Hematopoietic multipotent progenitor cell treated with erythropoietin and hydrocortisone succinate and interleukin-3 and kit ligand, for 17 days (in vitro differentiated cells): ENCODE results near the gene NUDT14.
A peak's percentile ranks its signal among the peaks of the same experiment; 100 is the strongest.

Experiments used
- DNase-seq: peaks from one replicate; pipeline ENCODE4 v3.0.0-alpha.2; 2015; ENCODE audit warnings: low spot score

The NUDT14 gene

GRCh38 chr14:105173901-105174894 is 6.9 kb downstream of the NUDT14 start:
- no peak for DNase-seq

DNA sequence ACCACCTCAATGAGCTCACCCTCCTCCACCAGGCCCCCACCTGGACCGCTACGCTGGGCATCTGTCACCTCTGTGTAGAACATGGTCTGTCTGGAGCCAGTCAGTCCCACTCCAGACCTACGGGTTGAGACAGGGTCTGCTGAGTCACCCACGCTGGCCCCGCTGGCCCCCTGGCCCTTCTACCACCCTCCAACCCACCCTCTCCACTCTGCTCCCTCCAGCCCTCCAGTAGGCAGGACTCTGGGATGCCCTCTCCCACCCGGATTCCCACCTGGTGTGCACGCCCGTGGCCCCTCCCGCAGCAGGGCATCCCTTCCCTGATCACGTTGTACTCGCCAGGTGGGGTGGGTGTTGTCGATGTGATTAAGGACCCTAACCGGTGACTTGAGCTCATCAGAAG is 8.0 kb downstream of the NUDT14 start:
- no peak for DNase-seq

- no peak for DNase-seq
Observed at GRCh38 chr14:105172476-105172875, 8.6 kb downstream of the NUDT14 start.

- no peak for DNase-seq
Observed at GRCh38 chr14:105171004-105171673, 10.0 kb downstream of the NUDT14 start.

DNA sequence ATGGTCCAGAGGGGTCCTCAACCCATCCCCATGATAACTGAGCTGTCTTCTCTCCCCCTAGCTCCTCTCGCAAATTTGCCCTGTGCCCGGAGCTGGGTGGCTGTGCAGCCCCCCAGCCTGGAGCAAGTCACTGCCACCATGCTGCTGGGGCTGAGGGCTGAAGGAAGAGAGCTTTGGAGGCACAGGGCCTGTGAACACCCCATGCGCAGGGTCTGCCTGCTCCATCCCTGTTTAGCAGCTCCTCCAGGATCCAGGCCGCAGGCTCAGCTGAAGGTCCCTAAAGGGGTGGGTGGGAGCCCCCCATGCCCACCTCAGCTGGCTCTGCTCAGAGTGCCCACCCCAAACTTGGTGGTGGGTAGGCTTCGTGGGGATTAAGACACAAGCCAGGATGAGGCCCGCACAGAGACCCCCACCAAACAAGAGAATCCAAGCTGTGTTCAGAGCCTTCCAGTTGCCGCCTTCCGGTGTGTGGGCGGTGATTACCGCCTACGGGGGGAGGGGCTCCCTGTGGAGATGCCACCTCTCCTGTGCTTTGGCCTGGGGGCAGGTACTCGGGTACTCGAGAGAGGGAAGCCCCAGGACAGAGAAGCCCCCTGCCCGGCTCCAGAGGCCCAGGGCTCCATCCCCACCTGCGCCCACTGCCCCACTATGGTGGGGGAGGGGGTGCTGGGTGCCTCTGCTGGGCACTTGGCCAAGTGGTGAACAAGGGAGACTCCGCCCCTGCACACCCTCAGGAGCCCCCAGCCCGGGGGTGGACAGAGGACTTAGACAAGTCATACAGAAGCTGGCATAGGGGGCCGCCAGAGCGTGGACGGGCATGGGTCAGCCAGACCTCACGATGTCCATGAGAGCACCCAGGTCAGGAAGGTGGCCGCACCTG is 11.1 kb downstream of the NUDT14 start:
- no peak for DNase-seq

GRCh38 chr14:105168979-105169507 is 12.1 kb downstream of the NUDT14 start:
- DNase-seq, result no peak

GRCh38 chr14:105168496-105168978 is 12.6 kb downstream of the NUDT14 start, which contains the start of gene JAG2:
TSS of gene JAG2 (minus strand) at chr14:105168776. CDS start at chr14:105168420, 356 bp downstream.
- no peak for DNase-seq

DNA sequence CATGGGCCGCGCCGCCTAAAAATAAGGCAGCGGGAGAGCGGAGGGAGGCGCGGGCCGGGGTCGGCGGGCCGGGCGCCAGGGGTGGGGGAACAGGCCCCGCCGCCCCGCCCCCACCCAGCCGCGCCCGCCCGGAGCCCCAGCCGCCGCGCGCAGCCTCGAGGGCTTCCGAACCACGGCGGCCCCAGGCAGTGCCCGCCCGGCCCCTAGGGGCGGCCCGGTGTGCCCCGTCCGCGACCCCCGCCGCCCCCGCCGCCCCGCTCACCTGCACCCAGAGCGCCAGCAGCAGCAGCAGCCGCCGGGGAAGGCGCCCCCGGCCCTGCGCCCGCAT is 13.1 kb downstream of the NUDT14 start:
- DNase-seq, result no peak

GRCh38 chr14:105167303-105168092 is 13.6 kb downstream of the NUDT14 start:
- no peak for DNase-seq

- no peak for DNase-seq
Observed at GRCh38 chr14:105166571-105167302, 14.4 kb downstream of the NUDT14 start.

GRCh38 chr14:105165761-105166485 is 15.2 kb downstream of the NUDT14 start:
- DNase-seq, result no peak

DNA sequence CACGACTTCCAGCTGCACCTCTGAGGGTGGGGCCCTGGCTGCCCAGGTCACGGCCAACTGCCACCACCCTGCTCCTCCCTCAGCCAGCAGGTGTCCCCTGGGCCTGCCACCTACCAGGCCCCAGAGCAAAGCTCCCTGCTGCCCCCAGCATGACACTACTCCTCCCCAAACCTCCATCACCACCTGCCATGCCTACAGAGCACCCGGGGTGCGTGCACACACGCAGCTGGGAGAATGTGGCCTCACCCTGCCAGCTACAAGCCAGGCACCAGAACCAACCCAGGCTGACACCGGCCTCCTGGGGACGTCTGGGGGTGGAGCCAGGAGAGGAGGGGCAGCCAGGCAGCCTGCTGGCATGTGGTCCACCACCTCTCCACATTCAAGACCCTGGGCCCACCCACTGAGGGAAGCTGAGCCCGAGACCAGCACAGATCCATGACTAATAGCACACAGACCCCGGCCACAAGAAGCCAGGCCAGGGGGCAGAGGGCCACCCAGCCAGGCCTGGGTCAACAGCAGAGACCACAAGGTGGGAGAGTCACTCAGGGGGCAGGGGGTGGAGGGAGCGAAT is 15.9 kb downstream of the NUDT14 start:
- DNase-seq, result no peak

DNA sequence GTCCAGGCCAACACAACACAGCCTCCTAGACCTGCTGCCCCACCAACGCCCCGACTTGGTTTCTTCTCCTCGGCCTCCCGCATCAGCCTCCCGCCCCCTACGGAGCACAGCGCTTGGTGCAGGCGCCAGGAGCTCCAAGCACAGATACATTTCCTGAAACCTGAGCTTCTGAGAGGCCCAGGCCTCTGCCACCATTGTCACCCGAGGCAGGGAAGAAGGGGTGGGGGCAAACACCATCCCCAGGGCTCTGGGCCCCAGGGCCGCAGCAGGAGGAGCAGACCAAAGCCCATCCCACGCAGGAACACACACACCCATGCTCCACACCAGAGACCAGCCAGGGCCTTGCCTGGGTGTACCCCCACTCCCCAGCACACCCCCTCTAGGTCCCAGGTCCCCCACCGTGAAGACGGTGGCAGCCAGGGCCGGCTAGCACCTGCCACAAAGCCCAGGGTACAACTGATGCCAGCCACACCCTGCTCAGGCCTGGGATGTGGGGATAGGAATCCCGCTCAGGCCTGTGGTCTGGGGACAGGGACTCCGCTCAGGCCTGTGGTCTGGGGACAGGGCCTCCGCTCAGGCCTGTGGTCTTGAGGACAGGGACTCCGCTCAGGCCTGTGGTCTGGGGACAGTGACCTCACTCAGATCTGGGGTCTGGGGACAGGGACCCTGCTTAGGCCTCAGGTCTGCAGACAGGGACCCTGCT is 17.9 kb downstream of the NUDT14 start:
- DNase-seq, result no peak

- no peak for DNase-seq
Observed at GRCh38 chr14:105162669-105162979, 18.5 kb downstream of the NUDT14 start.

- peak; percentile 14 for DNase-seq
Observed at GRCh38 chr14:105161964-105162668, 19.0 kb downstream of the NUDT14 start.

- DNase-seq, result no peak
Observed at GRCh38 chr14:105161309-105161708, 19.8 kb downstream of the NUDT14 start.

GRCh38 chr14:105160776-105161175 is 20.3 kb downstream of the NUDT14 start:
- DNase-seq, result no peak

DNA sequence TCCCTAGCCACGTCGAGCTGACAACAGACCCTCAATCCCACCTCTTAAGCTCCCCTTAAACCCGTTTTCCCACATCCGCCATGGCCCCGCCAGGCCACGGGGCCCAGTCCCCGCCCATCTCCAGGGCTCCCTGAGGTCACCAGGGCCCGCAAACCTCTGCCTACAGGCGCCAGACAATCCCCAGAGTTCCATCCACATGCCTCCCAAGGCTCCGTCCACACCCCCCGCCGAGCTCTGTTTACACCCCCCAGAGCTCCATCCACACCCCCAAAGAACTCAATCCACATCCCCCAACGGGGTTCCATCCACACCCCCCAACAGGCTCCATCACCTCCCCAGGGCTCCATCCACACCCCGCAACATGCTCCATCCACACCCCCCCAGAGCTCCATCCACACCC is 21.8 kb downstream of the NUDT14 start:
- DNase-seq, result no peak
